GM18951 (cell line): ENCODE measurements around the gene STAP2.
A peak's percentile ranks its signal among the peaks of the same experiment; 100 is the strongest.

ENCODE experiments used
- POLR2A ChIP-seq: IDR thresholded peaks from 4 replicates; pipeline ENCODE4 v1.6.1; 2011; ENCODE audit warnings: mild to moderate bottlenecking; ENCODE audit not compliant: insufficient read length, insufficient read depth; ENCODE audit errors: extremely low read depth
- in situ Hi-C: fragments of 300-500 bp; cut with MboI; formaldehyde crosslinking; loops from one replicate; pipeline ENCODE4 v1.12.0; 2022; ENCODE audit warnings: low sequenced_read_pairs, mixed read lengths, inconsistent platforms; ENCODE audit not compliant: unreplicated experiment

The STAP2 gene

DNA sequence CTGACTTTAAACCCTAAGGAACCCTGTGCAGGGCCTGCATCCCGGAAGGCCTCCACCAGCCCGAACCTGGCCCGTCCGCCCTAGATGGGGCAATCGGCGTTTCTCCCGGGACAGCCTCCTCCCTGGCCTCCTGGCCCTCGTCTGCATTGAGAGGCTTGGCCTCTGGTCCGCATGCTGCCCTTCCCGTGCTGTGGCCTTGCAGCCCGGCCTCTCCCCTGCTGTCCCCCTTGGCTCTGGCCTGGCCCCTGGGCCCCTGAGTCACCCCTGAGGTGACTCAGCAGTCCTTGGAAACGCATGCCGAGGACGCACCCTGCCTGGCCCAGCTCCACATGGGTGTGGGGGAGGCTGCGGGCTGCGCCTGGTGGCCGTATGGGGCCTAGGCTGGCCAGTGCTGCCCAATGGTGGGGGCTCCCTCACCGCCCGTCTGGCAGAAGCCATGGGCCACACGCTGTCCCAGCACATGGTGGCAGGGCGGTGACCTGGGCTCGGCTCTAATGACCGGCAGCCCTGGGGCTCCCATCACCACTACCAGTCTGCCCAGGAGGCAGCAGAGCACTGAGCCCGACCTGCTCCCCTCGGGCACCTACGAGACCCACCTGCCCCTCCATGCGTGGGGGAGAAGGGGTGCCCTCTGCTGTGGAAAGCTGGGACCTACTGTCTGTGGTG lies 36.0 kb upstream of the STAP2 start:
- TF ChIP-seq POLR2A = no peak
- in situ Hi-C loops = no loop called here

DNA sequence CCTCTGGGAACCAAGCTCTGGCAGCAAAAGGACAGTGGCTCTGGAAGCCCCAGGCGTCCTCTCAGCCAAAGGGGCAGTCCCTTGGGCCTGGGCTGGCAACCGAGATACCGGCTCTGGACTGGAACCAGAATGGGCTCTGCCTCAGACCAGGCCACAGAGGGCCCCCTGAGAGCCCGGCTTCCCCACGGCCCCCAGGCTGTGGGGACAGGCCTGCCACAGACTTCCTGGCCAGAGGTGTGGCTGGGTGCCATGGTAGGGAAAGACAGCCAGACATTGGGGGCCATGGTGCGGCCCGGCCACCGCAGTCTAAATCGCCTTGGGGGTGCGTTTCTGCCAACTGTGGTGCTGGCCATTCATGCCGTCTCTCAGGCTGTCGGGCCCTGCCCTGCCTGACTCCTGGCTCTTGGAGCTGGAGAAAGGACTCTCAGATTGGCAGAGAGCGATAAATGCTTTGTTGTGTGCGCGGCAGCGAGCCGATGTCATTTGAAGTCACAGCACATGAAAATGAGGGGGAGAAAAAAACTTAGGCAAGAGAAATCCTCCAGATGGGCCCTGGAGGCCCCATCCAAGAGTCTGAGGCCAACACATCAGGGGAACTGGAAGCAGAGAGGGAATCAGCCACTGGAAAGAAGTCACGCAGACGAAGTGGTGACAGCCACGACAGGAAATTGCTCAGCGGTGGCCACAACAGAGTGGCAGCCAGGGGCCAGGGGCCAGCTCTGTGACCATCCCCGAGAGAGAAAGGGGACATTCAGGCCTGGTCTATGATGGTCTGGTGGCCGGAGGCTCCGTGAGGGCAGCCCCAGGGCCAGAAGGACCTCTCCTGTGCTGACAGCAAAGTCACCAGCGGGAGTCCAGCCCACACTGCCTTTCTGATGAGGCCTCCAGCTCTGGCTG lies 35.2 kb upstream of the STAP2 start:
- TF ChIP-seq POLR2A = no peak
- in situ Hi-C loops = no loop called here

DNA sequence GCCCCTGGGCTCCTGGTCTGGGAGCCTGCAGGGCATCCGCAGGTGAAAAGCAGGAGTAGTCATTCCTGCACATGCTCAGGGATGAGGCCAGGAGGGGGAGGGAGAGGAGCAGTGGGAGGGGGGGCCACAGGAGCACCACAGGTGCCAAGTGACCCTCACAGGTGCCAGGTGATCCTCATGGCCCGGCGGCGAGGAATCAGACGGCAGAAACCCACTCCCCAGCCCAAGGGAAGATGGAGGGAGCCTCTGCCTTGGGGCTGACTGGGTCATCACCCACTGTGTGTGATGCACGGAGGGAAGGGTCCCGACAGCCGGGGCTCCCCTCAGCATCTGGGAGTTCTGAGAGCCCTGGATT lies 34.4 kb upstream of the STAP2 start:
- in situ Hi-C loops = no loop called here
- TF ChIP-seq POLR2A = no peak

DNA sequence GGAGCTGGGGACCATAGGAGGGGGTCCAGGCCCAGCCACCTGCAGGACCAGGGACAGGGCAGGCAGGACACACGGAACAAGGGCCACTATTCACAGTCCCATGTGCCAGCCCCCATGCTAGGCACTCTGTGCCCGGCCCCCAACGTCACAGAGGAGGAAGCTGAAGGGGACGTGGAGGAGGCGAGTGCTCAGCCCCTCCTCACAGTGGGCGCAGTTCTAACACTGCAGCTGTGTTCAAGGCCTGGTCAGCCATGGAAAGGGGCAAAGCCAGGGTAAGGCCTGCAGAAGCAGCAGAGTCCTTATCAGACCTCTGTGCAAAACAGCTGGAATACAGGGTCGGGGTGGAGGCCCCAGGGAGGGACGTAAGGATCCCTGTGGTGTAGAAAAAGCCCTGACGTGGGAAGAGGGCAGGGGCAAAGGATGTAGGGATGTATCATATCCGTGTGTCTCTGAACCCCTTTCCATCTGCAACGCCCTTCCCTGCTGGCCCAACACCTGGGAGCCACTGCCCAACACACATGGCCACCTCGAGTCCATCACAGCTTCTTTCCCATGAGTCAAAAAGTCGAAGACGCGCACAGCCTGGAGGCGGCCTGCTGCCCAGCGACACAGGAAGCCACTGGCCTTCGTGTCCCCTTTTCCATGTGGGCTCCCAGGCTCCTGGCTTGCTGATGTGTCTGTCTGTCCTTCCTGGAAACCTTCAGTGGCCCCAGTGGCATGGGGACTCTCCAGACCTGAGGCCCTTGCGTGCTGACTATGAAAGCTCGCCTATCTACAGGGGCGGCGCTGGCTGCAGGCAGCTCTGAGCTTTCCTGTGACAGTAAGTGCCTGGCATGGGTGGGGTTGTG lies 33.8 kb upstream of the STAP2 start:
- TF ChIP-seq POLR2A = no peak
- in situ Hi-C loops = no loop called here

DNA sequence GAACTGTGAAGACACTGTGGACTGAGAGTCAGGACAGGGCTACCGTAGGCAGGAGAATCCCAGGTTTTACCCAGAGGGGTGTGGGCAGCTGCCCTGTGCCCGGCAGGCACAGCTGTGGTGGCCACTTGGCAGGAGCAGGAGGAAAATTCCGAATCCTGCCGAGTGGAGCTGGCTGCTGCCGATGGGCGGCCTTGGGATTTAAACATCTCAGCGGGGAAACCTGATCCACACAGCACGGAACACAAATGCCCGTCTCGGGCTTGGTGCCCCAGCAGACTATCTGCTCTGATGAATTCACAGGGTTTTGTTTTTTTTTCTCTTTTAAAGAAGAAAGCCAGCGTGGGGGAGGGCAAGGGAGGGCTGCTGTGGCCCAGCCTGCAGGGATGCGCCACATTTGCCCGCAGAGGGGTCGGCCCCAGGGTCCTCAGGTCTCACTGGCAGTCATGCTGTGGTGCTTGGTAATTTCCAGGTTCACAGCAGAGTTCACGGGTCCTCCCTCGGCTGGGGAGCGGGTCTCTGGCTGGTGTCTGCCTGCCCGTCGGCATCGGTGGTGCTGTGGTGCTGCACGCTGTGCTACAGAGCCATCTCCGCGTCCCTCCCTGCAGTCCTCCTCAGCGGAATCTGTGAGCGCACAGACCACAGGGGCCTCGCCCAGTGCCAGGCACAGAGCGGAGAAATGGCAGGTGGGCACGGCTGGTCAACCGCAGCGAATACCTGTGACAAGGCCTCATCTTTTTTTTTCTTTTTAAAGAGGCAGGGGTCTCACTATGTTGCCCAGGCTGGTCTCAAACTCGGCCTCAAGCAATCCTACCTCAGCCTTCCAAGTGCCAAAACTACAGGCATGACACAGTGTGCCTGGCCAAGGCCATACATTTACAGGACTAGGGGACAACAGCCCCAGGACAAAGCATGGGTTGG lies 32.9 kb upstream of the STAP2 start:
- TF ChIP-seq POLR2A = no peak
- in situ Hi-C loops = no loop called here

DNA sequence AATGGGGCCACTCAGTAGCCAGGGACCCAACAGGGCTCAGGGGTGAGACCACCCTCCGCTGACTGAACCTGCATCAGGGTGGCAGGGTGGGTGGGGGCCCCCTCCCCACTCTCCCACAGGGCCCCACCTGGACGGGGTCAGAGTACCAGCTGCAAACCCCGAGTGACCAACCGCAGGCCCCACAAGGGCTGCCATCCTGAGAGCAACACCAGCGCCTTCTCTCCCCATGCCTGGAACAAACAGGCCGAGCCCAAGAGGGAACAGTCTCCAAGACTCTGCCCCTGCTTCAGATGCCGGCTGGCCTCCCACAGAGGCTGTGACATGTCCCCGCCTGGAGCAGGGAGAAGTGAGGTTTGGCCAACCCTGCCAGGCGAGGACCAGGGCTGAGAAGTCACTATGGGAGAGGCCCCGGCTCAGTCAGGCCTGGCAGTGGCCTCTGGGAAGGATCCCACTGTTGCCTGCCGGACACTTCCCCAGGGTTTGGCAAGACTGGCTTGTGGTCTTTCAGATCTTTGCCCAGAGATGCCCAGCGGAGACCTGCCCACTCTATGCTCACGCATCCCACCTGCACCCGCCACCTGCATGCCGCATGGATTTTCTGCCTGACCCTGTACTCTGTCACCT lies 31.9 kb upstream of the STAP2 start:
- no peak for TF ChIP-seq POLR2A
- in situ Hi-C loops = no loop called here

DNA sequence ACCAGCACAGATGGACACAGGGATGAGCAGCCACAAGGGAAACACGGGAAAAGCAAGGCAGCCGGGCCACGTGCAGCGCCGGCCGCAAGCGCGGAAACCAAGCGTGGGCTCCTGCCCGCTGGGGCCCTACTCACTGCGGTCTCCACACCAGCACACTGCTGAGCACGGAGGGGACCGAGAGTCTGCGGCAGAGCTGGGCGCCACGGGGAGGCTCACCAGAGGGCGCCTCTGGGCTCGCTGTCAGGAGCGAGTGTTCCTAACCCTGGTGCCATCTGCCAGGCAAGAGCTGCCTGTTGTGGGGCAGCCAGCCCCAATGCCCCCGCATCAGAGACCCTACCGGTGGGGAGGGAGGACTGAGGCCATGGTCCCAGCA lies 31.2 kb upstream of the STAP2 start:
- TF ChIP-seq POLR2A = peak; percentile 10
- in situ Hi-C loops = no loop called here

DNA sequence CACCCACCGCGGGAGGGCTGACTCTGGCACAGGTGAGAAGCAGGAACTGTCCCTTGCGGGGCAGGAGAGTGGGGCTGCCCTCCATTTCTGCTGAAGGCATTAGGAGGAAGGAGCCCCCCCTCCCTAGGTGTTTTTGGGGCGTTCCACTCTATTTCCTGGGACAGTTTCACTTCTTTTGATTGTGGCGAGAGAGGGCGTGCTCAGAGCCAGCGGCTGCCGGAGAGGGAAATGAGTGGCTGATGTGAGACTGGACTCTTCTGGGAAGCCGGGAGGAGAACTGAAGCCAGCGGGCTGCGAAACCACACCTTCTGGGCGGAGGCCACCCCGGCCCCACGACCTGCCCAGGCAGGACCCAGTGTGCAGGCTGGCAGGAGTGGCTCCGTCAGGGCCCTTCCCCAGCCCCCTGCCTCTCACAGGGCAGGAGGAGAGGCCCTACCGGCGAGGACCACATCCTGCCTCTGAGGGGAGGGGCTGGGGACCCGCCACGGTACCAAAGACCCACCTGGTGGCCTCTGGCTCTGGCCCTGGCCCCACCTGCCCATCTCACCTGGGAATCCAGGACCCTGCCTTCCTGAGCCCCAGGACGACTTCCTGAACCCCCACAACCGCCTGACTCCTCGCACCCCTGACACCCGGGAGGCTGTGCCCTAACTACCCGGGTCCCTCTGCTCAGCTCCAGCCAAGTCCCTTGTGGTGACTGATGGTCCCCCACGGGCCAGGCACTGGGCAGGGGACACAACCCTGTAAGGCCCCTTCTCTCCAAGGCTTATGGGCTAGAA lies 30.7 kb upstream of the STAP2 start:
- peak; percentile 61 for TF ChIP-seq POLR2A
- in situ Hi-C loops = no loop called here

DNA sequence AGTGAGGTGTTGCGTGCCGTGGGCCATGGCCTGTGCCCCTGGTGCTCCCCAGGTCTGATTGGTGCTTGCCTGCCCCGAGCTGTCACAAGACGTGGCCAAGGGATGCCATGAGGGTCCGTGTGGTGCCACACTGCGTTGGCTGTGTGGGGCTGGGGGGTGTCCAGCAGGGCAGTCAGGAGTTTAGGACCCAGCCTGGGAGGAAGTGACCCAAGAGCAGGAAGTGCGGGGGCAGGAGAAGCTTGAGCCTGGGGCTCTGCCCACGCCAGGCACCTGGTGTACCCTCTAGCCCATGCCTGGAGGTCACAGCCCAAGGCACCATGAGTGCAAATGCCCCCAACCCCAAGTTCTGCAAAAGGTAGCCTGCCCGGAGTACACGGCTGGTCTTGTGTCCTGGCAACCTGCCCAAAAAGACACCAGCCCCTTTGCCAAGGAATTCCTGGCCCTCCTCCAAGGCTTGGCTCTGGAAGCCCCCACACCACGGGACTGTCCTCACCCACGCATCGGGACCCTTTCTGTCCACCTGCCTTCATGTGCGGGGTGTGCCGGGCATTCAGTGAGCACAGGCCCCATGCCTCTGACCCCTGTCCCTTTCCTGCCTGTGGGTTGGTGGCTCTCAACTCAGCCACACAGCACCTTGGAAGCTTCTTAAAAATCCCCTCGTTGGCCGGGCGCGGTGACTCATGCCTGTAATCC lies 29.6 kb upstream of the STAP2 start:
- in situ Hi-C loops = no loop called here
- TF ChIP-seq POLR2A = no peak

DNA sequence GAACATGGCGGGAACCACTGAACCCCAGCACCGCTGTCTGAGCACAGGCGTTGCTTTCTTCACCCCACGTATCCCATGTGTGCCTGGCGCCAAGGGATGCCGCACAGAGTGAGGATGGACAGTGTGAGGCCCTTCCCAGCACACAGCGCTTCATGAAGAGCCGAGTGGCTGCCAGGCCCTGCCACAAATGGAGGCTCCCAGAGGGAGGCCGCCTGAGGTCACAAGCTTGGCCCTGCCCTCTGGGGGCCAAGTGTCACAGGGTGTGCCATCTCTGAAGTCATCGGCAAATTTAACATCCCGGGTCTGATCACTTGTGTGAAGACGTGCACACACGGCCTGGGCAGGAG lies 29.1 kb upstream of the STAP2 start:
- in situ Hi-C loops = no loop called here
- no peak for TF ChIP-seq POLR2A

DNA sequence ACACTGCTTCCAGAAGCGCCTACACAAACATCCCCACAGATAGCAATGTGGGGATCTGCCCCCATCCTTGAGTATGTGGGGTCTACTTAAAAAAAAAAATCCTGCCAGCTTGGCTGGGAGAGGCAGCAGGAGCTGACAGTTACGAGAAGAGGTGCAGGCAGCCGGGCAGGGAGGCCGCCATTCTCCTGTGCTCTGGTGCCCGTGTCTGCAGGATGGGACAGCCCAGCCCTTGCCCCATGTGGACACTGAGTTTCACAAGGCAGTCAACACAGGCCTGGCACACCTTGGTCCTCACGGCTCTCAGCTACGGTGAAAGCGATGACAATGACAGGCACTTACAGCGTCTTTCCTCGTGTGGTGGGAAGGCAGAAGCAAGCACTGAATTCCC lies 28.7 kb upstream of the STAP2 start:
- no peak for TF ChIP-seq POLR2A
- in situ Hi-C loops = no loop called here

DNA sequence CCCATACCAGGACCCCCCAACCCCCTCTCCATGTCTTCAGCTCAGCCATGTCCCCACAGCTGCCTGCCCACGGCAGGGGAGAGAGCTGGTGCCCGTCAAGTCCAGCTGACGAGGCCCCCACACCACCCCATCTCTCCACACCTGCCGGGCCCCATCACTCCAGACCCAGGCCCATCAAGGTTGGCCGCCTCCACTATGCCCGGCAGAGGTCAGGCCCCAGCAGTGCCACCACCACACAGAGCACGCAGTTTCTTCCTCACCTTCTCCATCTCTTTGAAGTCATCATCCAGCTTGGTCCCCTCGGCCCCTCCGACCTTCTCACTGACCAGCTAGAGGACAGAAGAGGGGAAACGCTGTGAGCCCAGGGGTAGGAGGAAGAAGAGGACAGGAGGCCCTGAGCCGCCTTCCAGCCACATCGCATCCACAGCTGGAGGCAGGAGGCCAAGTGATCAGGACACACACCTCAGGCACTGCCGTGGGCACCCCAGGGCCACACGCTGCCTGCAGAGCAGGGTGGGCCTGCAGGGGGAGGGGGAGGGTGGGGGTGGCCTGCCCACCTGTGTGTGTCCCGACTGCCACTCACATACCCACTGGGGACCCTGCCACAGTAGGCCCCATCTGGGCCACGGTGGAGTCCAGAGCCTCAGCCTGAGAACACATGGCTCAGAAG lies 28.2 kb upstream of the STAP2 start:
- TF ChIP-seq POLR2A = no peak
- in situ Hi-C loops = no loop called here
